Measurements from ENCODE around the gene POLR2A.

Gene POLR2A
- 68.2 to 393 (median 101) reads per million in 3 experiments for total RNA-seq

DNA sequence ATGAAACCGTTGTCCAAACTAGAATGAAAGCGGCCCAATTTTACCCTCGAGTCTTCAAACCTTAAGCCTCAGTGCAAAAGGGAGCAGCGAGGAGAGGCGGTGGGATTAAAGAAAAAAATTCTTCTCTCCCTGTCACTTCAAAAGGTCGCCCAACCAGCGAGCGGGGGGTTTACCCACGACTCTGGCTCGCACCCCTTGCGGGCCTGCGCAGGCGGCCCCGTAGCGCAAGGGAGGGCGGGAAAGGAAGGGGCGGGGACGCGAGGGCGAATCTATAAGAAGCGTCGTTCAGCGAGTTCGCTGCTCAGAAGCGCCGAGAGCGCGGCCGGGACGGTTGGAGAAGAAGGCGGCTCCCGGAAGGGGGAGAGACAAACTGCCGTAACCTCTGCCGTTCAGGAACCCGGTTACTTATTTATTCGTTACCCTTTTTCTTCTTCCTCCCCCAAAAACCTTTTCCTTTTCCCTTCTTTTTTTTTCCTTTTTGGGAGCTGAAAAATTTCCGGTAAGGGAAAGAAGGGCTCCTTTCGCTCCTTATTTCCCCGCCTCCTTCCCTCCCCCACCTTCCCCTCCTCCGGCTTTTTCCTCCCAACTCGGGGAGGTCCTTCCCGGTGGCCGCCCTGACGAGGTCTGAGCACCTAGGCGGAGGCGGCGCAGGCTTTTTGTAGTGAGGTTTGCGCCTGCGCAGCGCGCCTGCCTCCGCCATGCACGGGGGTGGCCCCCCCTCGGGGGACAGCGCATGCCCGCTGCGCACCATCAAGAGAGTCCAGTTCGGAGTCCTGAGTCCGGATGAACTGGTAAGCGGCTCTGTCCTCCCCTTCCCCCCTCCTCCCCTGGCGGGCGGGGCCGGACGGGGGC is at the start of gene POLR2A:
POLR2A (plus strand) TSS at position 300 of the 852 bp plus-strand sequence.
- peak; percentile 97 for DNase-seq

DNA sequence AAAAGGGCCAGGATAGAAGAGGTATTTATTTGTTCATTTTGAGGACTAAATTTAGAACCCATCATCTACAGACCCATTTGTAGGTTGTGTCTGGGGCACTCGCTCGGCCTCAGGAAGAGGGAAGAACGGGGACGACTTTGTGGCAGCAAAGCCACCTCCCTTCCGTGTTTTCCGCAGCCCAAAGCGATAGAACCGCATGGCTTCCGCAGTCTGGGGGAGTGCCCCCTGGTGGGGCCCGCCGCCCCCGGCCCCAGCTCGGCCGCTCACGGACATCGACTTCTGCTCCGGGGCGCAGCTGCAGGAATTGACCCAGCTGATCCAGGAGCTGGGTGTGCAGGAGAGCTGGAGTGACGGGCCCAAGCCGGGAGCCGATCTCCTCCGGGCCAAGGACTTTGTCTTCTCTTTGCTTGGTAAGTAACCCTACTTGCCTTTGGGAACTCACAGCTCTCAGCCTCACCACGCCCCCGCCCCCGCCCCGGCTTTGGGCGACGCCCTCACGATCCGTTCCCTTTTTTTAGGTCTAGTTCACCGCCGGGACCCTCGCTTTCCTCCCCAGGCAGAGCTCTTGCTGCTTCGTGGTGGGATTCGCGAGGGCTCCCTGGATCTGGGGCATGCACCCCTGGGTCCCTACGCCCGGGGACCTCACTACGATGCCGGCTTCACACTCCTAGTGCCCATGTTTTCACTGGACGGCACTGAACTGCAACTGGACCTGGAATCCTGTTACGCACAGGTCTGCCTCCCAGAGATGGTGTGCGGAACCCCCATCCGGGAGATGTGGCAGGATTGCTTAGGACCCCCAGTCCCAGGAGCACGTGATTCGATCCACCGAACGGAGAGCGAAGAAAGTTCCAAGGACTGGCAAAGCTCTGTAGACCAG is 48.2 kb upstream of the POLR2A start:
- peak; percentile 72 for DNase-seq

DNA sequence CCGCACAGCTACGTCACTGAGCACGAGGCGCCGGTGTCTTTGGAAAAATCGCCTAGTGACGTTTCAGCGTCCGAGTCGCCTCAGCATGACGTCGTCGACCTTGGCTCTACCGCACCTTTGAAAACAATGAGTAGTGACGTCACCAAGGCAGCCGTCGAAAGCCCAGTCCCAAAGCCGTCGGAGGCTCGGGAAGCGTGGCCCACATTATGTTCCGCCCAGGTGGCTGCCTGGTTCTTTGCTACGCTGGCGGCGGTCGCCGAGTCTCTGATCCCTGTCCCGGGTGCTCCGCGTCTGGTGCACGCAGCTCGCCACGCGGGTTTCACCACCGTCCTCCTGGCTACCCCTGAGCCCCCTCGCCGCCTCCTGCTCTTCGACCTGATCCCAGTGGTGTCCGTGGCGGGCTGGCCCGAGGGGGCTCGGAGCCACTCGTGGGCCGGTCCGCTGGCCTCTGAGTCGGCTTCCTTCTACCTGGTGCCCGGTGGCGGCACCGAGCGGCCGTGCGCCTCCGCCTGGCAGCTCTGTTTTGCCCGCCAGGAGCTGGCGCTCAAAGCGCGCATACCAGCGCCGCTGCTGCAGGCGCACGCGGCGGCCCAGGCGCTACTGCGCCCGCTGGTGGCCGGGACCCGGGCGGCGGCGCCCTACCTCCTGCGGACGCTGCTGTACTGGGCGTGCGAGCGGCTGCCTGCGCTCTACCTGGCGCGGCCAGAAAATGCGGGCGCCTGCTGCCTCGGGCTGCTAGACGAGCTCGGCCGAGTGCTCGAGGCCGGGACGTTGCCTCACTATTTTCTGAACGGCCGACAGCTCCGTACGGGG is 47.4 kb upstream of the POLR2A start:
- DNase-seq = peak; percentile 80

GRCh38 chr17:7437369-7437863 is 46.8 kb upstream of the POLR2A start:
- DNase-seq = no peak

DNA sequence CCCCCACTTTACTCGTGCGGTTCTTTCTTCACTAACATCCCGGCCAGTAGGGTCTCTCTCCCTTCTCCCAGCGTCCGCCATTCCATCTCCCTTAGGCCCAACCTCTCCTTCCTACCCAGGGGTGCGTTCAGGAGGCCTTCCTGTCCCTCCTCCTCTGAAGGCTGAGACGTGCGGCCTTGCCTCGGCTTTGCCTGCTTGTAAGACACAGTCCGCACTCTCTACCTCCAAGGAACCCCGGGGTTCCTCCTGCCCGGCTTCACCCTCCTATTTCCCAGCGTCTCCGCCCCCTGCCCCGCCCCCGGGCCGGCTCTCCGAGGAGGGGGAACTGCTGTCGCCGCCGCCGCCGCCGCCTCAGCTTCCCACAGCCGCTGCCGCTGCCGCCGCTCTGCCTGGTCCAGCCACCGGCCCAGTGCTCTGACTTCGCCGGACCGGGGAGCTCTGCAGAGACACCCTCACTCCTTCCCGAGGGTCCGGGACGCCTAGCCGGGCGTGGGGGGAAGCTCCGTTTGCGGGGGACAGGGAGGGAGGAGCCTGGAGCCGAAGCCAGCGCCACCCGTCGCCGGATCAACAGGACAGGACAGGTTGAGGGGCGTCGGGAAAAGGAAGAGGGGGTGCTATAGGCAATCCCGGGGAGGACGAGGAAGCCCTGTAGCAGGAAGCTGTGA is 46.1 kb upstream of the POLR2A start:
- peak; percentile 35 for DNase-seq

GRCh38 chr17:7438656-7439460 is 45.3 kb upstream of the POLR2A start:
- DNase-seq = no peak

DNA sequence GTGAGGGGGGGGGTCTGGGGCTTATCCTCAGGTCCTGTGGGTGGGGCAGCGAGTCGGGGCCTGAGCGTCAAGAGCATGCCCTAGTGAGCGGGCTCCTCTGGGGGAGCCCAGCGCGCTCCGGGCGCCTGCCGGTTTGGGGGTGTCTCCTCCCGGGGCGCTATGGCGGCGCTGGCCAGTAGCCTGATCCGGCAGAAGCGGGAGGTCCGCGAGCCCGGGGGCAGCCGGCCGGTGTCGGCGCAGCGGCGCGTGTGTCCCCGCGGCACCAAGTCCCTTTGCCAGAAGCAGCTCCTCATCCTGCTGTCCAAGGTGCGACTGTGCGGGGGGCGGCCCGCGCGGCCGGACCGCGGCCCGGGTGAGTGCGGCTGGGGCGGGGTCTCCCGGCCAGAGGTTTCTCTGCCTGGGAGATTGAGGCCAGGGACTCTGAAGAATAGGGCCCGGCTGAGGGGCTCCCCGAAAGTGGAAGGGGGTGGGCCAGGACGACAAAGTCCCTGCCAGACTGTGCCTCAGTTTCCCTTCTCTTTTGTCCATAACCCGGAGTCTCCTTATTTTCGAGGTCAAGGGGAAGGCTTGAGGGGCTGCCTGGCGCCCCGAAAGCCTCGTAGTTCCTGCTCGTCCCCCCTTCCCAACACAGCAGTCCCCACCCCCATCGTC is 44.6 kb upstream of the POLR2A start, which contains the start of gene FGF11:
FGF11 (plus strand) TSS at position 51 of the 651 bp plus-strand sequence; CDS start at position 160, 109 bp downstream.
- DNase-seq = no peak

- peak; percentile 15 for DNase-seq
Measured at GRCh38 chr17:7440113-7440833, 43.9 kb upstream of the POLR2A start.

GRCh38 chr17:7440834-7441195 is 43.4 kb upstream of the POLR2A start:
- DNase-seq = no peak

DNA sequence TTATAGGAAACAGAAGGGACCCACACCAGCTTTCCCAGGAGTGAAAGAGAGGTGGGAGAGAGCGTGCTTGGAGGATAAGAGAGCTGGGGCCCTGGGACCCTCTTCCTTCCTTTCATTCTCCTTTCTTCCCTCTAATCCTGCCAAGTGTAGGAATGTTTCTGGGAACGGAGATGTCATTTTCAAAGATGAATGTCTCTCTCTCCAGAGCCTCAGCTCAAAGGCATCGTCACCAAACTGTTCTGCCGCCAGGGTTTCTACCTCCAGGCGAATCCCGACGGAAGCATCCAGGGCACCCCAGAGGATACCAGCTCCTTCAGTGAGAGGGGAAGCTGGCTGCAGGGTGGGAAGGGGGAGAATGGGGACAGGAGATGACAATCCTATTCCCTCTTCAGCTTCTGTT is 42.9 kb upstream of the POLR2A start:
- no peak for DNase-seq

DNA sequence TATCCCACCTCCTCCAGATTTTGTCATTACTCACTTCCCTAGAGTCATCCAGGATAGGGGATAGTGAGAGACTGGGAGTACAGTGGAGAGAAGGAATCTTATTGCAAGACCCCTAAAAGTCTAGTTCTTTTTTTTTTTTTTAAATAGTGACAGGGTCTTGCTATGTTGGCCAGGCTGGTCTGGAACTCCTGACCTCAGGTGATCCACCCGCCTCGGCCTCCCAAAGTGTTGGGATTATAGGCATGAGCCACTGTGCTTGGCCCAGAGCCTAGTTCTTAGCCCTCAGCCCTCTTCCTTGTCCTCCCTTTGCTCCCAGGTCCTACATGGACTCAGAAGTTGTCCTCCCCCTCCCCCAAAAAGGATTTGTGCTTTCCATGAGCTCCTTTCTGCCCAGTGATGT is 42.0 kb upstream of the POLR2A start:
- no peak for DNase-seq

- DNase-seq = no peak
Measured at GRCh38 chr17:7443499-7444485, 40.4 kb upstream of the POLR2A start.

DNA sequence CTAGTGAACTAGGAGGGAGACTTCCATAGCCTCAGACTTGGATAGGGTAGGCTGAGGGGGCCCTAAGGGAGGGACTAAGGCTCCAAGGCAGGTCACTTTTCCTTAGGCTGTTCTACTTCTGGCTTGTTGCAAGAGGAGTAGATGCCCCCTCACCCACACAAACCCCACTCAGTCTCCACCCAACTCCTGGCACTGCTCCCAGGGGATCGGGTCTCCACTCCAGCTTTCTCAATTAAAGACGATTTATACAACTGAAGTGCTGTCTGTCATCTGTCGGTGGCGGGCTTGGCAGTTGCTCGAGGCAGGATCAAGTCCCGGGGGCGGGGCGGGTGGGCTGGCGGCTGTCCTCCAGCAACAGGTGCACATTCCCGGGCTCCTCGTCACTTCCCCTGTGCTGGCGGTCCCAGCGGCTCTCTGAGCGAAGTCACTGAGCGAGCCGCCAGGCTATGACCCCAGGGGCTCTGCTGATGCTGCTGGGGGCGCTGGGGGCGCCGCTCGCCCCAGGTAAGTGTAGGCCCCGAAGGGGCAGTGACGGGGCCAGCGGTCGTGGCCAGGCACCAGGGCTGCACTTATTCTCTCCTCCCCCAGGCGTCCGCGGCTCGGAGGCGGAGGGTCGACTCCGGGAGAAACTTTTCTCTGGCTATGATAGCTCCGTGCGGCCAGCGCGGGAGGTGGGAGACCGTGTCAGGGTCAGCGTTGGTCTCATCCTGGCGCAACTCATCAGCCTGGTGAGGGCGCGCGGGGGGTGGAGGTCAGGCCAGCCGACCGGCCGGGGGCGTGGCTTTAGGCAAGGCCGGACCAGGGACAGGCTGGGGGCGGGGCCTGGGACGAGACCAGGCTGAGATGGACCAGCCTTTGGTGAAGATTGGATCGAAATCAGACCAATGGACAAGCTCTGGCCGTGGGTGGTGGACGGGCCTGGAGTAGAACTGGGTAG is 39.2 kb upstream of the POLR2A start, which contains the start of gene CHRNB1:
CHRNB1 (plus strand) TSS at position 380 of the 937 bp plus-strand sequence; CDS start at position 447, 67 bp downstream.
- no peak for DNase-seq

GRCh38 chr17:7445619-7445968 is 38.6 kb upstream of the POLR2A start:
- DNase-seq = peak; percentile 41

DNA sequence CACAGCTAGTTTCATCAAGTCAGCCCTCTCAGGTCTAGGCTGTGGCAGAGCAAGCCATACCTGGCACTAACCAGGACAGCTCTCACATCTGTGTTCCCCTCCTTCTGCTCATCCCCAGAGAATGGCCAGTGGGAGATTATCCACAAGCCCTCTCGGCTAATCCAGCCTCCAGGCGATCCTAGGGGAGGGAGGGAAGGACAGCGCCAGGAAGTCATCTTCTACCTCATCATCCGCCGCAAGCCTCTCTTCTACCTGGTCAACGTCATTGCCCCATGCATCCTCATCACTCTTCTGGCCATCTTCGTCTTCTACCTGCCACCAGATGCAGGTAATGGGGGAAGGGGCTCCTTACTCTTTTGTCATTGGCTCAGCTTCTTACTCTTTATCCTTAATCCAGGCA is 35.7 kb upstream of the POLR2A start:
- DNase-seq = no peak

- no peak for DNase-seq
Measured at GRCh38 chr17:7459961-7460545, 24.1 kb upstream of the POLR2A start.

Data from central memory CD4-positive, alpha-beta T cell (primary cell).